ENCODE data around the gene TAOK2.

TAOK2 gene

GRCh38 chr16:29991571-29991904 is 17.9 kb downstream of the TAOK2 start:
- Mint-ChIP-seq H3K27ac (peak overlapping the region in 1 of 2 donors; percentile 78), H3K4me1 (peaks cover 32% of the 10 kb centered on the region), H3K27me3 (no peaks in the 10 kb centered on the region), H3K4me3 (no peak overlapping the region), H3K9me3 (no peaks in the 10 kb centered on the region)
- DNase-seq (no peak), ATAC-seq (no peak)

- Mint-ChIP-seq H3K27me3 (no peaks in the 10 kb centered on the region), H3K4me3 (no peak overlapping the region), H3K9me3 (no peaks in the 10 kb centered on the region), H3K27ac (peak overlapping the region in 1 of 2 donors; percentile 82), H3K4me1 (peaks cover 39% of the 10 kb centered on the region)
- DNase-seq (no peak), ATAC-seq (no peak)
Observed at GRCh38 chr16:29992344-29992967, 18.8 kb downstream of the TAOK2 start.

DNA sequence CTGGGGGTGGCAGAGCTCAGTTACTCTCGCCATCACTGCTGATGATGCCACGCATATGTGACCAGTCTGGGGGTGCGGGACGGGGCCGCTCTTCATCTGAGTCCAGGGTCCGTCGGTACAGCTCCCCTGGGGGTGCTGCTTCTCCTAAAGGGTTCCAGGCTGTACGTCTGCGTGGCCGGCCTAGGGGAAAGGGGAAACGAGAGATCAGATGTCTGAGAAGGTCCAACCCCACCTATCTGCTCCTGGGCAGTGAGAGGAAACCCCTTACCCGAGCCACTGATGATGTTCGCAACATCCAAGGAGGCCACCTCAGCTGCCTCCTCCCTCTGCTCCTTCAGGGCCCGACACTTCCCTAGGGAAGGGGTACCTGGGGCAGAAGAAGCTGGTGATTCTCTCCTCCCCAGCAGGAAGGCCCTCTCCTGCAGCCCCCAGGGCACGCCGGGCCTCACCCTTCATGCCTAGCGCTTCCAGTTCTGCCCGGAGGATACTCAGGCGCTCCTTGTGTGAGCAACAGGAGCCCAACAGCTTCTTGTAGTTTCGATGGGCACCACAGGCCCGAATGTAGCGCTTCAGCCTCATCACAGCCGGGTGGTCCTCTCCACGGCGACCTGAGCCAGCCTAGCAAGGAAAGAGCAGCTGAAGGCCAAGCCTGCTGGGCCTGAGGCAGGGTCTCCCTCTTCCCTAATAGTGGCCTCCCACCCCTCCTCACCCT is 19.7 kb downstream of the TAOK2 start:
- peaks cover 45% of the 10 kb centered on the region for H3K4me1 Mint-ChIP-seq
- H3K27me3 Mint-ChIP-seq = no peaks in the 10 kb centered on the region
- ATAC-seq (no peak), DNase-seq (no peak)
- peak overlapping the region in 1 of 2 donors; percentile 98 for H3K4me3 Mint-ChIP-seq
- no peaks in the 10 kb centered on the region for H3K9me3 Mint-ChIP-seq
- H3K27ac Mint-ChIP-seq = peak overlapping the region in 1 of 2 donors; percentile 56

DNA sequence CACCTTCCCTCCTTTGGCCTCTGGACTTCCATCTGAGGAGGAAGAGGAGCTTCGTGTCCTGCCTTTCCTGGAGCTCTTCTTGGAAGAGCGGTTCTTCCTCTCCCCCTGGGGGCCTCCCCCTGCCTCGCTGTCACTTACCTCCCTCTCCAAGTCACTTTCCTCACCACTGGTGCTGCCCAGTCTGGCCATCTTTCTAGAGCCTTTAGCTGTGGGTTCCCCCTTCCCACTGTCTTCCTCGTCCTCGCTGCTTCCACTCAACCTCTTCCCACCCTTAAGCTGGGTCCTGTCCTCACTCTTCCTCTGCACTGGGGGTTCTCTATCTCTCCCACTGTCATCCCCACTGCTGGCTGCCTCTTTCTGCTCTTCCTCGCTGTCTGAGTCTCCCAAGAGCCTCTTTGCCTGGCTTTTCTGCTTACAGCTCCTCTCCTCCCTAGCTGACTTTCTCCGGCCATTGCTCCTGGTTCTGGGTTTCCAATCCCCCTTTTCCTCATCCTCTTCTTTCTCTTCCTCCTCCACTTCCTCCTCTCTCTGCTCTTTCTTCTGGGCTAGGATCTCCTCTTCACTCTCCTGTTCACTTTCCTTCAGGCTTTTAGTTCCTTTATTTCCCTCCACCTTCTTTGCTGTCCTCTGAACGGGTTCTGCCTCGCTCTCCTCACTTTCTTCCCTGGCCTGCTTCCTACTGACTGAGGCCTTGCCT is 20.4 kb downstream of the TAOK2 start:
- H3K4me1 Mint-ChIP-seq = peaks cover 45% of the 10 kb centered on the region
- ATAC-seq (no peak), DNase-seq (no peak)
- H3K4me3 Mint-ChIP-seq = peak overlapping the region; percentile 98 to 100
- H3K27me3 Mint-ChIP-seq = no peaks in the 10 kb centered on the region
- H3K27ac Mint-ChIP-seq = peak overlapping the region in 1 of 2 donors; percentile 70
- H3K9me3 Mint-ChIP-seq = no peaks in the 10 kb centered on the region

DNA sequence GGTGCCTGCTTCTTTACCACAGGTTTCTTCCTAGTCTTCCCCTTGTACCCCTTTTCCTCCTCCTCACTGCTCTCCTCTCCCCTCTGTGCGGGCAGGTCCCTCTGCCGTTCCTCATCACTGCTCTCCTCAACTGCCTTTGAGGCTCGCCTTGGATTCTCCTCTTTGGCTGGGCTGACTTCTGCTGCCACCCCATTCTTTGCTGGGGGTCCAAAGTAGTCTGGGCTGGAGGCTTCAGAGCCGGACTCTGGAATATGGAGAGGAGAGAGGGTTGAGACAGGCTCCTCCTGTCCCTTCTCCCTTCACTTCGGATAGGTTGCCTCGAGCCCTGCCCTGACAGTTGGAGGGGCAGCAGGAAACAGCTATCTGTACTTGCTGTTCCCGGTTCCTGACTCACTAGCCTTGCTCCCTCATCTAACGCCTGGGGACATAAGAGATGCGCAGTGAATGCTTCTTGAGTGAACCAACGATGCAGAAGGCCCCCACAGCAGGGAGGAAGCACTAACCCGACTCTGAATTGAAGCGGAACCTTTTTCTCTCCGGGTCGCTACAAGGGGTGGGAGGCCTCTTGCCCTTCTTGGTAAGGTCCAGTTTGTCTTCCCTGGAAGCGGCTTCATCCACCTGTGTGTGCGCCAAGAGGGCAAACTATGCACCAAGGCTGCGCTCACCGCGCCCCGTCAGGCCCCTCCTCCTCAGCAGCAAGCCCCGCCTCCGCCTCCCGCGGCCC is 21.1 kb downstream of the TAOK2 start:
- H3K27me3 Mint-ChIP-seq = no peaks in the 10 kb centered on the region
- peak overlapping the region; percentile 98 to 100 for H3K4me3 Mint-ChIP-seq
- peak overlapping the region; percentile 98 to 100 for H3K27ac Mint-ChIP-seq
- peaks cover 45% of the 10 kb centered on the region for H3K4me1 Mint-ChIP-seq
- no peaks in the 10 kb centered on the region for H3K9me3 Mint-ChIP-seq
- DNase-seq (no peak), ATAC-seq (peak; percentile 46)

- Mint-ChIP-seq H3K4me3 (peak within 1 kb of the TSS; percentile 98 to 100), H3K4me1 (peaks cover 45% of the 10 kb centered on the region), H3K27ac (peak within 1 kb of the TSS; percentile 98 to 100), H3K27me3 (no peaks in the 10 kb centered on the region), H3K9me3 (no peaks in the 10 kb centered on the region)
- ATAC-seq = peak; percentile 76
- peak; percentile 88 to 90 for DNase-seq
Observed at GRCh38 chr16:29995324-29995910, 21.7 kb downstream of the TAOK2 start, which contains the start of gene HIRIP3. TSS of gene HIRIP3 (minus strand) at chr16:29995617. CDS start at chr16:29995605, 12 bp downstream.

GRCh38 chr16:29995911-29996765 is 22.5 kb downstream of the TAOK2 start, which contains the start of gene INO80E:
TSS of gene INO80E (plus strand) at chr16:29996241. CDS start at chr16:29996311, 70 bp downstream.
- DNase-seq (peak; percentile 99), ATAC-seq (peak; percentile 99)
- peak within 1 kb of the TSS; percentile 98 to 100 for H3K4me3 Mint-ChIP-seq
- H3K27me3 Mint-ChIP-seq = no peaks in the 10 kb centered on the region
- no peaks in the 10 kb centered on the region for H3K9me3 Mint-ChIP-seq
- peaks cover 45% of the 10 kb centered on the region for H3K4me1 Mint-ChIP-seq
- peak within 1 kb of the TSS; percentile 98 to 100 for H3K27ac Mint-ChIP-seq

DNA sequence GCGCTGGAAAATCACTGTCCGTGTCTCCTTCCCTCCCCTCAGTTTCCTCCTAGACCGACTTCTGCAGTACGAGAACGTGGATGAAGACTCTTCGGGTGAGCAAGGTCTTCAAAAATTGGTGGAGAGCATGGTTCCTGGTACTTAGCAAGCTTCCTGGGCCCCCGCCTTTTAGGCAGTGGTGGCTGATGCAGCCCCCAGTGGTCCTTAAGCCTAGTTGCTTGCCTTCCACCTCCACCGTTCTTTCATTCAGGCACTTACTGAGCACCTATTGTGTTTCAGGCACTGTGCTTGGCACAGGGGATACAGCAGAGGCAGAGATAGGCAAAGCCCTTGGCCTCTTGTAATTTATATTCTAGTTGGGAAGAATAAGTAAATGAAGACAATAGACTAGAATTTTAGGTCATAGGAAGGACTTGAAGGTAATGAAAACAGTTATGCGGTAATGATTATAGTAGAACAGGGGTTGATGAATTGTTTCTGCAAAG is 23.1 kb downstream of the TAOK2 start:
- Mint-ChIP-seq H3K27me3 (no peaks in the 10 kb centered on the region), H3K4me3 (peak overlapping the region; percentile 98 to 100), H3K4me1 (peaks cover 45% of the 10 kb centered on the region), H3K9me3 (no peaks in the 10 kb centered on the region), H3K27ac (peak overlapping the region; percentile 98 to 100)
- DNase-seq (no peak), ATAC-seq (no peak)

DNA sequence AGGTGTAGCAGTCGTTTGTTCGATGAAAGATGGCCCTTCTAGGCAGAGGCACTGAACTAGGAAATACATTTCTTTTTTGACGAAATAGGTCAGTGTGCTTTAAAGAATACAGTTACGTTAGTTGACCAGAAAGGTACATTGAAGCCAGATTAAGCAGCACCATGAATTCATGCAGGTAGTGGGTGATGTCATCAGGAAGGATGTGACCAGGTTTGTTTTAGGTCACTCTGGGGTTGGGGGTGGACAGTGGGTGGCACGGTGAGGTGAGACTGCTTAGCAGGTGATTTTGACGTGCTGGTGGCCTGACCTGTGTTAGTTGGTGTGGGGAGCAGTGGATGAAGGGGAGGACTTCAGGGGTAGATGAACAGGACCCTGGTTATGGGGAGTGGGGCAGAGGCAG is 25.9 kb downstream of the TAOK2 start:
- peak overlapping the region in 1 of 2 donors; percentile 73 for H3K27ac Mint-ChIP-seq

DNA sequence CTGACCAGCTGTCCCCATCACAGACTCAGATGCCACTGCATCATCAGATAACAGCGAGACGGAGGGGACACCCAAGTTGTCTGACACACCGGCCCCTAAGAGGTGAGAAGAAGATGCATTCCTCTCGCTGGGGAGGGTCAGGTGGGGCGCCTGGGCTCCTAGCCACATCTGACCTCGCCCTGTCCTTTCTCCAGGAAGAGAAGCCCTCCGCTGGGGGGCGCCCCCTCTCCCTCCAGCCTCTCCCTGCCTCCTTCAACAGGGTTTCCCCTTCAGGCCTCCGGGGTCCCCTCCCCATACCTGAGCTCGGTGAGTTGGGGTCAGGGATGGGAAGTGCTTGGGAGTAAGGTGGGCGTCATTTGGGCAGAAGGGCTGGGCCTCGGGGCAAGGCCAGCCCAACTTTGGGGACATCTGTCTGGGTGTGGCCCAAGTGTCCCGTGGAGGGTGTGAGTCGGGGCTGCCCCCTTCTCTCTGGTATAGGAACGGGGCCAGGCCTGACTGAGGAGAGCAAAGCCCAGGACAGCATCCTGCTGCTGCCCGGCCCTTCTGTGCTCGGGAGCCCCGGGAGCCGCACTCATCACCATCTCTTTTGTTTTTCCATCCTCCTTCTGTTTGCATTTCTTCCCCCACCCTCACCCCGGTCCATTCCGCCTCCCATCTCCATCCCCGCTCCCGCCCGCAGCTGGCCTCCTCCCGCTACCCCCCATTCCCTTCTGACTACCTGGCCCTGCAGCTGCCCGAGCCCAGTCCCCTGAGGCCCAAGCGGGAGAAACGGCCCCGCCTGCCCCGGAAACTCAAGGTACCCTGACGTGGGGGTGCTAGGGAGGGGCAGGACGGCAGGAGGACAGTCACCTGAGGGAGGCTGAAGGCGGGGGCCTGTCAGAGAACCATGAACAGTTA is 27.3 kb downstream of the TAOK2 start:
- DNase-seq (no peak), ATAC-seq (no peak)
- Mint-ChIP-seq H3K9me3 (no peaks in the 10 kb centered on the region), H3K4me3 (no peak overlapping the region), H3K4me1 (peaks cover 31% of the 10 kb centered on the region), H3K27ac (no peak overlapping the region), H3K27me3 (no peaks in the 10 kb centered on the region)

More for the DNA sequence above, 25.9 kb downstream of the TAOK2 start:
- H3K9me3 Mint-ChIP-seq = no peaks in the 10 kb centered on the region
- no peak overlapping the region for H3K4me3 Mint-ChIP-seq
- ATAC-seq (no peak), DNase-seq (no peak)
- peaks cover 34% of the 10 kb centered on the region for H3K4me1 Mint-ChIP-seq
- H3K27me3 Mint-ChIP-seq = no peaks in the 10 kb centered on the region

GRCh38 chr16:30002614-30003346 is 29.1 kb downstream of the TAOK2 start:
- peaks cover under 1% of the 10 kb centered on the region for H3K27me3 Mint-ChIP-seq
- no peak for ATAC-seq
- H3K4me1 Mint-ChIP-seq = peaks cover 17% of the 10 kb centered on the region
- no peak for DNase-seq
- H3K27ac Mint-ChIP-seq = peak overlapping the region; percentile 5 to 40
- H3K4me3 Mint-ChIP-seq = no peak overlapping the region
- H3K9me3 Mint-ChIP-seq = no peaks in the 10 kb centered on the region

GRCh38 chr16:30003670-30004423 is 30.2 kb downstream of the TAOK2 start:
- H3K4me3 Mint-ChIP-seq = no peak overlapping the region
- DNase-seq (no peak), ATAC-seq (no peak)
- H3K27ac Mint-ChIP-seq = peak overlapping the region in 1 of 2 donors; percentile 88
- peaks cover 13% of the 10 kb centered on the region for H3K4me1 Mint-ChIP-seq
- no peaks in the 10 kb centered on the region for H3K9me3 Mint-ChIP-seq
- peaks cover 9% of the 10 kb centered on the region for H3K27me3 Mint-ChIP-seq
